Measurements from ENCODE around the gene RPL37. TPM values are rescaled to one million over a fixed set of nuclear protein-coding genes. Genes with fewer than 3 reads are reported as not detected.

Gene RPL37
- total and polyA plus RNA-seq, 8 donors, result 87.9 to 2,879 (median 1,228) TPM

- no peak for TF ChIP-seq EP300 (IDR thresholded peaks at IDR 0.05)
- no peak for TF ChIP-seq POLR2A (IDR thresholded peaks at IDR 0.05)
- TF ChIP-seq POLR2AphosphoS5 (IDR thresholded peaks at IDR 0.05), result no peak
- no peak for TF ChIP-seq CTCF (IDR thresholded peaks at IDR 0.05)
- Histone ChIP-seq H3K36me3 (peaks cover 58 to 95% (median 86%) of the 10 kb centered on the region in 4 donors), H3K4me3 (no peak overlapping the region), H3K9me3 (no peaks in the 10 kb centered on the region), H3K27ac (no peak overlapping the region), H3K27me3 (no peaks in the 10 kb centered on the region), H3K4me1 (peaks cover 8 to 30% (median 22%) of the 10 kb centered on the region in 4 donors)
- WGBS, 5 donors, result 89 to 98% (median 96%) methylated on average over 3 of the region's 3 CpGs
- intact Hi-C loops (cut with DNase I; ENCODE audit: low total_unique reads), result no loop called here
- DNase-seq, result no peak
Observed at GRCh38 chr5:40828690-40829661, 6.0 kb downstream of the RPL37 start.

- 76 to 83% (median 82%) methylated on average over 3 of the region's 3 CpGs for WGBS, 5 donors
- DNase-seq, result no peak
- H3K4me3 ChIP-seq, result no peak overlapping the region
- intact Hi-C loops (cut with DNase I; ENCODE audit: low total_unique reads), result no loop called here
- no peak overlapping the region for H3K27ac ChIP-seq
- no peaks in the 10 kb centered on the region for H3K9me3 ChIP-seq
- TF ChIP-seq POLR2AphosphoS5 (IDR thresholded peaks at IDR 0.05) (no peak), CTCF (IDR thresholded peaks at IDR 0.05) (no peak), POLR2A (IDR thresholded peaks at IDR 0.05) (no peak), EP300 (IDR thresholded peaks at IDR 0.05) (no peak)
- peaks cover 0 to 21% (median 14%) of the 10 kb centered on the region in 4 donors for H3K4me1 ChIP-seq
- H3K27me3 ChIP-seq, result no peaks in the 10 kb centered on the region
- peaks cover 54 to 86% (median 77%) of the 10 kb centered on the region in 4 donors for H3K36me3 ChIP-seq
Observed at GRCh38 chr5:40828021-40828631, 6.9 kb downstream of the RPL37 start.

GRCh38 chr5:40827188-40827977 lies 7.6 kb downstream of the RPL37 start:
- intact Hi-C loops (cut with DNase I; ENCODE audit: low total_unique reads), result no loop called here
- H3K4me1 ChIP-seq, result peaks cover 0 to 14% (median 7%) of the 10 kb centered on the region in 4 donors
- peaks cover 47 to 79% (median 70%) of the 10 kb centered on the region in 4 donors for H3K36me3 ChIP-seq
- no peak overlapping the region for H3K27ac ChIP-seq
- no peaks in the 10 kb centered on the region for H3K27me3 ChIP-seq
- DNase-seq, result no peak
- no peaks in the 10 kb centered on the region for H3K9me3 ChIP-seq
- 84 to 87% (median 85%) methylated on average over 14 of the region's 14 CpGs for WGBS, 5 donors
- TF ChIP-seq POLR2AphosphoS5 (IDR thresholded peaks at IDR 0.05) (no peak), CTCF (IDR thresholded peaks at IDR 0.05) (no peak), POLR2A (IDR thresholded peaks at IDR 0.05) (no peak), EP300 (IDR thresholded peaks at IDR 0.05) (no peak)
- H3K4me3 ChIP-seq, result no peak overlapping the region
